ENCODE measurements around the gene ATP1A3. TPM values are rescaled to one million over a fixed set of nuclear protein-coding genes. Genes with fewer than 3 reads are reported as not detected.

ATP1A3 gene
- total RNA-seq, 1 experiment from 2014 or later, result not detected

GRCh38 chr19:41990028-41990427 is 4.0 kb downstream of the ATP1A3 start:
- no peaks in the 10 kb centered on the region for H3K9me3 Mint-ChIP-seq (ENCODE audit: unreplicated experiment)
- H3K4me3 Mint-ChIP-seq (ENCODE audit: unreplicated experiment), result no peak overlapping the region
- H3K27ac Mint-ChIP-seq (ENCODE audit: low read depth, unreplicated experiment), result no peak overlapping the region
- ChIA-PET CTCF (no interaction called here), POLR2A (no interaction called here)
- peaks cover 26% of the 10 kb centered on the region for H3K27me3 Mint-ChIP-seq (ENCODE audit: insufficient read depth, unreplicated experiment)
- BruUV-seq (replicated peaks), result no TSS peak
- TF ChIP-seq, protein P1, sequence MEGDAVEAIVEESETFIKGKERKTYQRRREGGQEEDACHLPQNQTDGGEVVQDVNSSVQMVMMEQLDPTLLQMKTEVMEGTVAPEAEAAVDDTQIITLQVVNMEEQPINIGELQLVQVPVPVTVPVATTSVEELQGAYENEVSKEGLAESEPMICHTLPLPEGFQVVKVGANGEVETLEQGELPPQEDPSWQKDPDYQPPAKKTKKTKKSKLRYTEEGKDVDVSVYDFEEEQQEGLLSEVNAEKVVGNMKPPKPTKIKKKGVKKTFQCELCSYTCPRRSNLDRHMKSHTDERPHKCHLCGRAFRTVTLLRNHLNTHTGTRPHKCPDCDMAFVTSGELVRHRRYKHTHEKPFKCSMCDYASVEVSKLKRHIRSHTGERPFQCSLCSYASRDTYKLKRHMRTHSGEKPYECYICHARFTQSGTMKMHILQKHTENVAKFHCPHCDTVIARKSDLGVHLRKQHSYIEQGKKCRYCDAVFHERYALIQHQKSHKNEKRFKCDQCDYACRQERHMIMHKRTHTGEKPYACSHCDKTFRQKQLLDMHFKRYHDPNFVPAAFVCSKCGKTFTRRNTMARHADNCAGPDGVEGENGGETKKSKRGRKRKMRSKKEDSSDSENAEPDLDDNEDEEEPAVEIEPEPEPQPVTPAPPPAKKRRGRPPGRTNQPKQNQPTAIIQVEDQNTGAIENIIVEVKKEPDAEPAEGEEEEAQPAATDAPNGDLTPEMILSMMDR (IDR thresholded peaks at IDR 0.05; ENCODE audit: unreplicated experiment), result no peak
- no peaks in the 10 kb centered on the region for H3K36me3 Mint-ChIP-seq (ENCODE audit: insufficient read depth, unreplicated experiment)
- no peaks in the 10 kb centered on the region for H3K4me1 Mint-ChIP-seq (ENCODE audit: insufficient read depth, unreplicated experiment)
- intact Hi-C loops (cut with micrococcal nuclease), result no loop called here
- no peak for DNase-seq (ENCODE audit: unreplicated experiment)

GRCh38 chr19:41988947-41989346 is 5.1 kb downstream of the ATP1A3 start:
- H3K36me3 Mint-ChIP-seq (ENCODE audit: insufficient read depth, unreplicated experiment), result no peaks in the 10 kb centered on the region
- TF ChIP-seq, protein P1 (IDR thresholded peaks at IDR 0.05; ENCODE audit: unreplicated experiment), result no peak
- ChIA-PET CTCF (no interaction called here), POLR2A (no interaction called here)
- H3K9me3 Mint-ChIP-seq (ENCODE audit: unreplicated experiment), result no peaks in the 10 kb centered on the region
- H3K27ac Mint-ChIP-seq (ENCODE audit: low read depth, unreplicated experiment), result no peak overlapping the region
- BruUV-seq (replicated peaks), result no TSS peak
- H3K4me1 Mint-ChIP-seq (ENCODE audit: insufficient read depth, unreplicated experiment), result no peaks in the 10 kb centered on the region
- H3K27me3 Mint-ChIP-seq (ENCODE audit: insufficient read depth, unreplicated experiment), result peaks cover 20% of the 10 kb centered on the region
- no peak for DNase-seq (ENCODE audit: unreplicated experiment)
- intact Hi-C loops (cut with micrococcal nuclease), result no loop called here
- H3K4me3 Mint-ChIP-seq (ENCODE audit: unreplicated experiment), result no peak overlapping the region

DNA sequence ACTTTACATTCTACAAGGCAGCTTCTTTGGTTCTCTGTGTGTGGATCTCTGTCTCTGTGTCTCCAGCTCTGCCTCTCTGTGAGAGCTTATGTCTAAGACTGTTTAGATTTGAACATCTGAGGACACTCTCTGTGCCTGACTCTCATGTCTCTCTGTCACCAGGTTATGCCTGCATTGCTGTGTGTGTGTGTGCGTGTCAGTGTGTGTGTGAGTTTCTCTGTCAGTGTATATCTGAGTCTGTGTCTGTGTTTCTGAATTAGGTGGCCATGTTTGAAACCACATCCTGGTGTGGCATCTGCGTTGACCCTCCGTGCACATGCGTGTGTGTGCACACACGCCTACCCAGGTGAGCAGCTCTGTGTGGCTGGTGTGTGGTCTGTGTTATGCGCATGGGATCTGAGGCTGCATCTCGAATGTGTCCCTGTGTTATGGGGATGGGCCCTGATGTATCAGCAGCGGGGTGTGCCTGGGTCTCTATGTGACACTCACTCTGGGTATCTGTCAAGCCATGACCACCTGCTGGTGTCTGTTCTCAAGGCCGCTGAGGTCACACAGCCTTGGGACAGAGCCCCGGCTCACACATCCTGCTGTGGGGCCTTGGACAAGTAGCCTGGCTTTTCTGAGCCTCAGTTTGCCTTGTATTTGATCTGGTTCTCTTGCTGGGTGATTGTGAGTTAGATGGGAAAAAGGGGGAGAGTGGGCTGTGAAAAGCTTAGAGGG is 6.7 kb downstream of the ATP1A3 start:
- no peak overlapping the region for H3K4me3 Mint-ChIP-seq (ENCODE audit: unreplicated experiment)
- CTCF ChIA-PET, result interaction anchor here (1.0 kb wide), 1 partner anchor 8 kb away, joined by 3 read pairs; no protein-coding TSS in a partner anchor
- peaks cover 4% of the 10 kb centered on the region for H3K27me3 Mint-ChIP-seq (ENCODE audit: insufficient read depth, unreplicated experiment)
- no peaks in the 10 kb centered on the region for H3K36me3 Mint-ChIP-seq (ENCODE audit: insufficient read depth, unreplicated experiment)
- H3K27ac Mint-ChIP-seq (ENCODE audit: low read depth, unreplicated experiment), result no peak overlapping the region
- POLR2A ChIA-PET, result no interaction called here
- BruUV-seq (replicated peaks), result no TSS peak
- DNase-seq (ENCODE audit: unreplicated experiment), result no peak
- no peaks in the 10 kb centered on the region for H3K9me3 Mint-ChIP-seq (ENCODE audit: unreplicated experiment)
- TF ChIP-seq, protein P1 (IDR thresholded peaks at IDR 0.05; ENCODE audit: unreplicated experiment), result no peak
- no peaks in the 10 kb centered on the region for H3K4me1 Mint-ChIP-seq (ENCODE audit: insufficient read depth, unreplicated experiment)
- intact Hi-C loops (cut with micrococcal nuclease), result no loop called here

- Mint-ChIP-seq H3K9me3 (ENCODE audit: unreplicated experiment) (no peaks in the 10 kb centered on the region), H3K4me1 (ENCODE audit: insufficient read depth, unreplicated experiment) (peaks cover 3% of the 10 kb centered on the region), H3K4me3 (ENCODE audit: unreplicated experiment) (no peak overlapping the region), H3K36me3 (ENCODE audit: insufficient read depth, unreplicated experiment) (no peaks in the 10 kb centered on the region), H3K27me3 (ENCODE audit: insufficient read depth, unreplicated experiment) (no peaks in the 10 kb centered on the region), H3K27ac (ENCODE audit: low read depth, unreplicated experiment) (no peak overlapping the region)
- intact Hi-C loops (cut with micrococcal nuclease), result no loop called here
- POLR2A ChIA-PET, result no interaction called here
- DNase-seq (ENCODE audit: unreplicated experiment), result no peak
- BruUV-seq (replicated peaks), result no TSS peak
- CTCF ChIA-PET, result no interaction called here
- TF ChIP-seq, protein P1 (IDR thresholded peaks at IDR 0.05; ENCODE audit: unreplicated experiment), result no peak
These were observed 9.1 kb downstream of the ATP1A3 start for GRCh38 chr19:41984961-41985360.

All from MCF 10A (cell line).